HEK293T (cell line): ENCODE results near the gene LGALS1.

Source experiments
- ARNT ChIP-seq: fragments of 450-650 bp; IDR thresholded peaks from 2 replicates; pipeline ENCODE4 v1.6.1; 2017; ENCODE audit warnings: mild to moderate bottlenecking
- BHLHE40 ChIP-seq: fragments of 450-650 bp; IDR thresholded peaks from 2 replicates; pipeline ENCODE4 v1.6.1; 2016; ENCODE audit warnings: mild to moderate bottlenecking, moderate library complexity, borderline replicate concordance
- CTBP1 ChIP-seq: fragments of 450-650 bp; IDR thresholded peaks from 2 replicates; pipeline ENCODE4 v1.6.1; 2016; ENCODE audit warnings: borderline replicate concordance
- ELF4 ChIP-seq: fragments of 450-650 bp; IDR thresholded peaks from 2 replicates; pipeline ENCODE4 v1.6.1; 2017; ENCODE audit warnings: antibody characterized with exemption
- FOXA1 ChIP-seq: fragments of 450-650 bp; IDR thresholded peaks from 2 replicates; pipeline ENCODE4 v1.6.1; 2016; ENCODE audit warnings: mild to moderate bottlenecking
- FOXK2 ChIP-seq: fragments of 450-650 bp; IDR thresholded peaks from 2 replicates; pipeline ENCODE4 v1.6.1; 2016; ENCODE audit warnings: mild to moderate bottlenecking
- FOXM1 ChIP-seq: fragments of 450-650 bp; IDR thresholded peaks from 2 replicates; pipeline ENCODE4 v1.6.1; 2017; ENCODE audit warnings: mild to moderate bottlenecking, borderline replicate concordance
- HDGF ChIP-seq: fragments of 450-650 bp; IDR thresholded peaks from 2 replicates; pipeline ENCODE4 v1.6.1; 2017; ENCODE audit warnings: antibody characterized with exemption, borderline replicate concordance
- L3MBTL2 ChIP-seq: fragments of 450-650 bp; conservative IDR thresholded peaks from 2 replicates; pipeline ENCODE4 v1.6.1; 2016; ENCODE audit warnings: mild to moderate bottlenecking
- LEF1 ChIP-seq: fragments of 450-650 bp; IDR thresholded peaks from 2 replicates; pipeline ENCODE4 v1.6.1; 2017; ENCODE audit warnings: mild to moderate bottlenecking, borderline replicate concordance
- PKNOX1 ChIP-seq: fragments of 450-650 bp; IDR thresholded peaks from 2 replicates; pipeline ENCODE4 v1.6.1; 2016
- SP1 ChIP-seq: fragments of 450-650 bp; IDR thresholded peaks from 2 replicates; pipeline ENCODE4 v1.6.1; 2017
- SUZ12 ChIP-seq: fragments of 450-650 bp; IDR thresholded peaks from 2 replicates; pipeline ENCODE4 v1.6.1; 2016; ENCODE audit warnings: mild to moderate bottlenecking
- TARDBP ChIP-seq: fragments of 450-650 bp; IDR thresholded peaks from 2 replicates; pipeline ENCODE4 v1.6.1; 2016

GRCh38 chr22:37680191-37680851 lies 4.9 kb downstream of the LGALS1 start:
- TF ChIP-seq SUZ12: no peak
- no peak for TF ChIP-seq PKNOX1
- no peak for TF ChIP-seq BHLHE40
- no peak for TF ChIP-seq ARNT
- no peak for TF ChIP-seq FOXA1
- TF ChIP-seq LEF1: no peak
- TF ChIP-seq TARDBP: no peak
- TF ChIP-seq FOXM1: no peak
- no peak for TF ChIP-seq SP1
- no peak for TF ChIP-seq L3MBTL2
- TF ChIP-seq ELF4: no peak
- no peak for TF ChIP-seq CTBP1
- no peak for TF ChIP-seq HDGF
- TF ChIP-seq FOXK2: no peak
